Transverse colon (tissue), 4 donors: Measurements from ENCODE around the gene IL4R. TPM values are rescaled to one million over a fixed set of nuclear protein-coding genes. Genes with fewer than 3 reads are reported as not detected.

ENCODE experiments used
- DNase-seq: peaks from one replicate; pipeline ENCODE4 v3.0.0-alpha.2; 2019
- H3K27ac ChIP-seq, 4 donors: fragments of 200-600 bp; sonication (generic); 2 replicates each; pipeline ENCODE4 v1.5.1; 2016 to 2018; ENCODE audit warnings: inconsistent platforms in 4 of 4
- H3K27me3 ChIP-seq: fragments of 200-600 bp; sonication (generic); 2 replicates; pipeline ENCODE4 v1.5.1; 2017; ENCODE audit warnings: inconsistent platforms
- H3K36me3 ChIP-seq, 4 donors: fragments of 200-600 bp; sonication (generic); 2 replicates each; pipeline ENCODE4 v1.5.1; 2017 to 2019; ENCODE audit warnings: inconsistent platforms in 4 of 4
- H3K4me1 ChIP-seq, 4 donors: fragments of 200-600 bp; sonication (generic); 2 replicates each; pipeline ENCODE4 v1.5.1; 2017 to 2020; ENCODE audit warnings: inconsistent platforms in 4 of 4
- H3K4me3 ChIP-seq, 4 donors: fragments of 200-600 bp; sonication (generic); 1 replicate in 1 of 4; 2 replicates in 3 of 4; pipeline versions ENCODE4 v1.5.1 to v1.6.1; 2017 to 2019; ENCODE audit warnings: inconsistent platforms in 4 of 4
- H3K9me3 ChIP-seq, 2 donors: fragments of 200-600 bp; sonication (generic); 2 replicates each; pipeline ENCODE4 v1.5.1; 2017 to 2019; ENCODE audit warnings: inconsistent platforms in 2 of 2
- CTCF ChIP-seq, 5 experiments: fragments of 200-600 bp in 3 of 5; fragments of 450-650 bp in 2 of 5; sonication (generic) in 3 of 5; IDR thresholded peaks; 1 replicate in 2 of 5; 2 replicates in 3 of 5; pipeline ENCODE4 v1.5.1; 2016 to 2017; ENCODE audit warnings: antibody characterized with exemption in 5 of 5, inconsistent platforms in 3 of 5, mild to moderate bottlenecking in 2 of 5, moderate library complexity in 1 of 5
- EP300 ChIP-seq: sonication (generic); formaldehyde crosslinking; IDR thresholded peaks from one replicate; pipeline ENCODE4 v1.6.1; 2017; ENCODE audit warnings: antibody characterized with exemption, low read depth
- POLR2A ChIP-seq: fragments of 450-650 bp; IDR thresholded peaks from one replicate; pipeline ENCODE4 v1.6.1; 2016; ENCODE audit warnings: antibody characterized with exemption, mild to moderate bottlenecking, moderate library complexity
- POLR2AphosphoS5 ChIP-seq, 3 donors: sonication (generic); formaldehyde crosslinking; IDR thresholded peaks; one replicate each; pipeline ENCODE4 v1.6.1; 2016; ENCODE audit warnings: antibody characterized with exemption in 3 of 3
- WGBS, 2 donors: methylation state at CpG; one replicate each; pipeline ENCODE4 v1.1.5; 2018; ENCODE audit warnings: low coverage in 1 of 2; 5-methylcytosine and 5-hydroxymethylcytosine counted together
- in situ Hi-C, 4 donors: fragments of 200-750 bp; cut with MboI; loops; one replicate each; pipeline versions ENCODE4 v1.15.0 to v1.15.1; 2017; ENCODE audit warnings: low sequenced_read_pairs in 3 of 4, low pct_ligation_motif_present in 1 of 4, low pct_unique_long_range_greater_than_20kb in 1 of 4
- intact Hi-C: fragments of 100-400 bp; cut with DNase I; formaldehyde crosslinking; loops from one replicate; pipeline ENCODE4 v1.15.1; 2023; ENCODE audit warnings: low total_unique reads
- total RNA-seq, 4 donors: library from RNA; depleted of rRNA; stranded (reverse); fragments of >200 nt; gene quantifications; one replicate each; pipeline ENCODE4 v1.1.0, GENCODE V29; 2016

IL4R gene
- total RNA-seq, 4 donors from 2014 or later = 106 to 235 (median 156) TPM

GRCh38 chr16:27341971-27342370 lies 28.2 kb downstream of the IL4R start:
- no peak overlapping the region for H3K4me3 ChIP-seq
- no peak overlapping the region for H3K27ac ChIP-seq
- no peak for DNase-seq
- H3K4me1 ChIP-seq = no peaks in the 10 kb centered on the region
- H3K27me3 ChIP-seq = no peaks in the 10 kb centered on the region
- 95 to 100% methylated on average over 2 to 11 of the region's 11 CpGs for WGBS, 2 donors
- intact Hi-C loops (no loop called here), in situ Hi-C loops (loop anchor here in 2 of 4 donors (25.0 kb wide), 1 partner anchor 105 kb away; no protein-coding TSS in a partner anchor)
- no peaks in the 10 kb centered on the region for H3K9me3 ChIP-seq
- TF ChIP-seq POLR2A (no peak), CTCF (IDR thresholded peaks at IDR 0.05) (no peak), POLR2AphosphoS5 (IDR thresholded peaks at IDR 0.05) (no peak), EP300 (no peak)
- H3K36me3 ChIP-seq = peaks cover 0 to 56% (median 28%) of the 10 kb centered on the region in 4 donors

- peaks cover 0 to 82% (median 40%) of the 10 kb centered on the region in 4 donors for H3K36me3 ChIP-seq
- H3K4me3 ChIP-seq = no peak overlapping the region
- H3K4me1 ChIP-seq = no peaks in the 10 kb centered on the region
- H3K9me3 ChIP-seq = no peaks in the 10 kb centered on the region
- intact Hi-C loops (no loop called here), in situ Hi-C loops (loop anchor here in 2 of 4 donors (25.0 kb wide), 1 partner anchor 107 kb away; no protein-coding TSS in a partner anchor)
- 84% methylated on average over 12 of the region's 15 CpGs; no CpG with 5 or more reads in 1 of the 2 donors for WGBS, 2 donors
- H3K27ac ChIP-seq = no peak overlapping the region
- DNase-seq = no peak
- no peaks in the 10 kb centered on the region for H3K27me3 ChIP-seq
- TF ChIP-seq CTCF (IDR thresholded peaks at IDR 0.05) (no peak), POLR2A (no peak), POLR2AphosphoS5 (IDR thresholded peaks at IDR 0.05) (no peak), EP300 (no peak)
Measured at GRCh38 chr16:27344721-27345120, 30.9 kb downstream of the IL4R start.

DNA sequence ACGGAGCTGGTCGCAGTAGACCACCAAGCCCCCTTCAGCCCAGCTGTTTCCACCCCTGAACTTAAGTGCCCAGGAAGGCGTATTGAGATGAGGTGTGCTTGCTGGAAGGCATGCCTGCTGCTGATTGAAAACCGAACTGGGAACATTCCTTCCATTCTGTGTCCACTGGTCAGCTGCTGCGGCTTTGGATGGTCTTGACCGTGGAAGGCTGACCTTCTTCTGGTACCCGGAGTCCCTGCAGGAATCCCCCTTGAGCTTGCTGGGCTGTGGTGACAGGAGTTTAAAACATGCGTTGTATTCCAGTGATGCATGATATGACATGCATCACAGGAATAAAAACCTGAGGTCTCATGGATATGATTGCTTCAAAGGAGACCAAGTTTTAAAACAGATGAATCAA lies 31.4 kb downstream of the IL4R start:
- intact Hi-C loops (no loop called here), in situ Hi-C loops (loop anchor here in 2 of 4 donors (25.0 kb wide), 1 partner anchor 108 kb away; no protein-coding TSS in a partner anchor)
- no peaks in the 10 kb centered on the region for H3K9me3 ChIP-seq
- H3K4me3 ChIP-seq = no peak overlapping the region
- no peaks in the 10 kb centered on the region for H3K27me3 ChIP-seq
- H3K27ac ChIP-seq = no peak overlapping the region
- 91 to 97% methylated on average over 5 to 8 of the region's 8 CpGs for WGBS, 2 donors
- no peak for DNase-seq
- peaks cover 0 to 83% (median 42%) of the 10 kb centered on the region in 4 donors for H3K36me3 ChIP-seq
- no peak for TF ChIP-seq POLR2AphosphoS5 (IDR thresholded peaks at IDR 0.05)
- H3K4me1 ChIP-seq = no peaks in the 10 kb centered on the region

DNA sequence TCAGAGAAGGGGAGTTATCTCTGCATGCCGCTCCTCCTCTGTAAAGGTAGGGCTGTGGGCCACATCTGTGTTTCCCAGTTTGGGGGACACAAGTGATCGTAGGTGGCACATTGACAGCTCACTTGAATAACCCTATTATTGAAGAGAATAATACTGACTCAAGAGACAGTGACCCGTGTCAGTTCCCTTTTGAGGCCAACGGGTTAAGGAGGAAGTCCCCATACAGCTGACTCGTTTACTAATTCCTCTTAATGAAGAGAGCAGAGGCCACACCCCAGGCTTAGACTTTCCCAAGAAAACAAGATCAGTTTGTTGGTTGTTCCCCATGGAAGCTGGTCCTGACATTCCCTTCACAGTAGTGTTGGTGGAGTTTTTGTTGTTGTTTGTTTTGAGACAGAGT lies 33.0 kb downstream of the IL4R start:
- TF ChIP-seq CTCF (IDR thresholded peaks at IDR 0.05) (no peak), EP300 (no peak), POLR2AphosphoS5 (IDR thresholded peaks at IDR 0.05) (no peak), POLR2A (no peak)
- Histone ChIP-seq H3K27ac (peak overlapping the region in 2 of 4 donors; percentile 2 to 25), H3K36me3 (peaks cover 0 to 80% (median 38%) of the 10 kb centered on the region in 4 donors), H3K4me1 (no peaks in the 10 kb centered on the region), H3K27me3 (no peaks in the 10 kb centered on the region), H3K9me3 (no peaks in the 10 kb centered on the region), H3K4me3 (no peak overlapping the region)
- DNase-seq = no peak
- 69% methylated on average over 5 of the region's 5 CpGs; no CpG with 5 or more reads in 1 of the 2 donors for WGBS, 2 donors
- in situ Hi-C loops = loop anchor here in 2 of 4 donors (25.0 kb wide), 1 partner anchor 110 kb away; no protein-coding TSS in a partner anchor
- intact Hi-C loops = no loop called here
